AG09319 (cell line): ENCODE results near the gene ATP7B.
"Not testable (repeated sequence)": the region's sequence is repeated elsewhere in the genome, so short reads cannot be mapped to it uniquely, and the experiment has no call there.

Source experiments
- DNase-seq: peaks from one replicate; pipeline ENCODE4 v3.0.0-alpha.2; 2010; ENCODE audit warnings: low read depth; ENCODE audit errors: extremely low read depth
- CTCF ChIP-seq: IDR thresholded peaks from 2 replicates; pipeline ENCODE4 v1.5.1; 2011; ENCODE audit warnings: low read depth, mild to moderate bottlenecking, inconsistent platforms, low read length, moderate library complexity

Gene ATP7B

DNA sequence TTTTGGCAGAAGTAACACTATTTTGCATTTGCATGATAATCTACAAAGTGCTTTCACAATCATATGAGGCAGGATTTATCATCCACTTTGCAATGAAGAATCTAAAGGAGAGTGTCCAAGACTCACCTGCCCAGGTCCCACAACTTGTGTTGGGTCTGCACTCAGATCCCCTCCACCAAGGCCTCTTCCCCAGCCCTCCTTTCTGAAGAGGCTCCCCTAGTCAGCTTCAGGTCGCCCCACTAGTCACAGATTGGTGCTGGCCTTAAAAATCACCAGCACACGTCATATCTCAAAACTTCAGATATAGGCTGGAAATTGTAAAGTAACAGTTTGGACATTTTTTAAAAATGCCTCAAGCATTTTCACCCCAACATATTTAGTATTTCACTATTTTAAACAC, 17.5 kb downstream of the ATP7B start:
- DNase-seq = no peak
- TF ChIP-seq CTCF = no peak

DNA sequence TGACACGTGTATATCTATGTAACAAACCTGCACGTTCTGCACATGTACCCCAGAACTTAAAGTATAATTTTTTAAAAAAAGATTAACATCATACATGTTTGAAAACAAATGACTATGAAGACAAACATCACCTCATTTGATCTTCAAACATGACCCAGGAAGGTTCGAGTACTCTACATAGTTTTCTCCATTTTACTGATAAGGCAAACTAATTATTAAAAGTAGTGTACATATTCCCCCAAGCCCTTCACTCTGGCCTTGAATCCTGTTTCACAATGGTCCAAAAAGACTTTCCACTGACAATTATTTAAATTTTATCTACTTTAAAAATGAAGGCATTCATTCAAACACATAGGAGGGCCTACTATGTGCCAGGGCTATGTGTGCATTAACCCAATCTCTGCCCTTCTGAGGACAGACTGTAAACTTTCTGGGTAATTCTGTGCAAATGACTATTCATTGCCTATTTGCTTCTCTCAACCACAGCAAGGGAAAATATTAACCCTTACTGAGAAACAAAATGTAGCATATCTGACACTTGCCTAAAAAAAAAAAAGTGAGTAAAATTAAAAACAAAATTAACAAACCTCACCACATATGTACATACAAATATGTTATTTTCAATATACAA, 22.1 kb downstream of the ATP7B start:
- DNase-seq = no peak

DNA sequence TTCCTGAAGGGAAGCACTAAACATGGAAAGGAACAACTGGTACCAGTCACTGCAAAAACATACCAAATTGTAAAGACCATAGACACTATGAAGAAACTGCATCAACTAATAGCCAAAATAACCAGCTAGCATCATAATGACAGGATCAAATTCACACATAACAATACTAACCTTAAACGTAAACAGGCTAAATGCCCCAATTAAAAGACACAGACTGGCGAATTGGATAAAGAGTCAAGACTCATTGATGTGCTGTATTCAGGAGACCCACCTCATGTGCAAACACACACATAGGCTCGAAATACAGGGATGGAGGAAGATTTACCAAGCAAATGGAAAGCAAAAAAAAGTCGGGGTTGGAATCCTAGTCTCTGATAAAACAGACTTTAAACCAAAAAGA, 26.3 kb downstream of the ATP7B start:
- not testable (repeated sequence) for DNase-seq

More for the DNA sequence above, 22.1 kb downstream of the ATP7B start:
- no peak for TF ChIP-seq CTCF

DNA sequence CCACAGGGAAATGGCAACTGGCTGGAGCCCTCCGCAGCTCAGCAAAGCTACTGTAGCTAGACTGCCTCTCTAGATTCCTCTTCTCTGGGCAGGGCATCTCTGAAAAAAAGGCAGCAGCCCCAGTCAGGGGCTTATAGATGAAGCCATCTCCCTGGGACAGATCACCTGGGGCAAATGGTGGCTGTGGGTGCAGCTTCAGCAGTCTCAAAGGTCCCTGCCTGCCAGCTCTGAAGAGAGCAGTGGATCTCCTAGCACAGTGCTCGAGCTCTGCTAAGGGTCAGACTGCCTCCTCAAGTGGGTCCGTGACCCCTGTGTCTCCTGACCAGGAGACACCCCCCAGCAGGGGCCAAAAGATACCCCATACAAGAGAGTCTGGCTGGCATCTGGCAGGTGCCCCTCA, 28.0 kb downstream of the ATP7B start:
- DNase-seq = not testable (repeated sequence)

GRCh38 chr13:51981355-51981754, 29.9 kb downstream of the ATP7B start:
- no peak for TF ChIP-seq CTCF
- no peak for DNase-seq

GRCh38 chr13:51980908-51981307, 30.3 kb downstream of the ATP7B start:
- DNase-seq = no peak
- TF ChIP-seq CTCF = no peak

GRCh38 chr13:51978796-51979556, 32.3 kb downstream of the ATP7B start:
- no peak for DNase-seq
- no peak for TF ChIP-seq CTCF

GRCh38 chr13:51977625-51978024, 33.6 kb downstream of the ATP7B start:
- no peak for DNase-seq
- no peak for TF ChIP-seq CTCF
